OCI-LY3 (cell line): Measurements from ENCODE around the gene SCP2.

Source experiments
- CTCF ChIP-seq: fragments of 200-600, 300-600 bp; sonication (generic); IDR thresholded peaks from 2 replicates; pipeline ENCODE4 v1.5.1; 2014; ENCODE audit warnings: antibody characterized with exemption, low read length, low read depth
- EZH2phosphoT487 ChIP-seq: fragments of 200-600 bp; shearing (Covaris generic); IDR thresholded peaks from 2 replicates; pipeline ENCODE4 v1.6.1; 2018; ENCODE audit warnings: antibody characterized with exemption, mixed run types, low read depth

GRCh38 chr1:53011175-53011574 is 84.1 kb downstream of the SCP2 start:
- TF ChIP-seq CTCF (no peak), EZH2phosphoT487 (no peak)
